ENCODE results near the gene GUCA2B.

Gene GUCA2B

GRCh38 chr1:42133809-42134526 lies 19.2 kb upstream of the GUCA2B start:
- TF ChIP-seq CTCF (IDR thresholded peaks at IDR 0.05; ENCODE audit: insufficient read depth, missing control alignments) = no peak
- DNase-seq (ENCODE audit: insufficient read length, low spot score) (no peak), FAIRE-seq (no peak)

GRCh38 chr1:42135426-42135825 lies 17.8 kb upstream of the GUCA2B start:
- DNase-seq (ENCODE audit: insufficient read length, low spot score) (no peak), FAIRE-seq (no peak)
- TF ChIP-seq CTCF (IDR thresholded peaks at IDR 0.05; ENCODE audit: insufficient read depth, missing control alignments) = no peak

GRCh38 chr1:42136466-42136865 lies 16.7 kb upstream of the GUCA2B start:
- FAIRE-seq = no peak
- TF ChIP-seq CTCF (IDR thresholded peaks at IDR 0.05; ENCODE audit: insufficient read depth, missing control alignments) = no peak
- no peak for DNase-seq (ENCODE audit: insufficient read length, low spot score)

- no peak for DNase-seq (ENCODE audit: insufficient read length, low spot score)
- no peak for FAIRE-seq
- no peak for TF ChIP-seq CTCF (IDR thresholded peaks at IDR 0.05; ENCODE audit: insufficient read depth, missing control alignments)
Observed at GRCh38 chr1:42137766-42138165, 15.4 kb upstream of the GUCA2B start.

GRCh38 chr1:42138586-42138985 lies 14.6 kb upstream of the GUCA2B start:
- TF ChIP-seq CTCF (IDR thresholded peaks at IDR 0.05; ENCODE audit: insufficient read depth, missing control alignments) = no peak
- FAIRE-seq (no peak), DNase-seq (ENCODE audit: insufficient read length, low spot score) (no peak)

- FAIRE-seq = no peak
- DNase-seq (ENCODE audit: insufficient read length, low spot score) = no peak
- no peak for TF ChIP-seq CTCF (IDR thresholded peaks at IDR 0.05; ENCODE audit: insufficient read depth, missing control alignments)
Observed at GRCh38 chr1:42139444-42139843, 13.8 kb upstream of the GUCA2B start.

- TF ChIP-seq CTCF (IDR thresholded peaks at IDR 0.05; ENCODE audit: insufficient read depth, missing control alignments) = no peak
- FAIRE-seq (no peak), DNase-seq (ENCODE audit: insufficient read length, low spot score) (no peak)
Observed at GRCh38 chr1:42140191-42140590, 13.0 kb upstream of the GUCA2B start.
